ENCODE data around the gene PCGF1. TPM values are rescaled to one million over a fixed set of nuclear protein-coding genes. Genes with fewer than 3 reads are reported as not detected.
"Not testable (repeated sequence)": the region's sequence is repeated elsewhere in the genome, so short reads cannot be mapped to it uniquely, and the experiment has no call there.

PCGF1 gene
- total RNA-seq, 1 experiment from 2014 or later: 33.9 TPM

GRCh38 chr2:74499267-74499939, 8.1 kb downstream of the PCGF1 start, which contains the start of gene LBX2:
Gene LBX2 (minus strand): TSS chr2:74499603. CDS start chr2:74499537, 66 bp downstream.
- no peak for DNase-seq (ENCODE audit: low spot score)

- DNase-seq (ENCODE audit: low spot score): no peak
Observed at GRCh38 chr2:74498500-74499266, 8.8 kb downstream of the PCGF1 start.

- no peak for DNase-seq (ENCODE audit: low spot score)
Observed at GRCh38 chr2:74497777-74498499, 9.6 kb downstream of the PCGF1 start.

GRCh38 chr2:74496997-74497776, 10.3 kb downstream of the PCGF1 start:
- DNase-seq (ENCODE audit: low spot score): no peak

GRCh38 chr2:74495440-74495839, 12.1 kb downstream of the PCGF1 start:
- no peak for DNase-seq (ENCODE audit: low spot score)

- DNase-seq (ENCODE audit: low spot score): no peak
Observed at GRCh38 chr2:74493546-74493945, 13.9 kb downstream of the PCGF1 start.

- no peak for DNase-seq (ENCODE audit: low spot score)
Observed at GRCh38 chr2:74491648-74492544, 15.6 kb downstream of the PCGF1 start.

- no peak for DNase-seq (ENCODE audit: low spot score)
Observed at GRCh38 chr2:74489906-74490305, 17.6 kb downstream of the PCGF1 start.

- no peak for DNase-seq (ENCODE audit: low spot score)
Observed at GRCh38 chr2:74488643-74489481, 18.6 kb downstream of the PCGF1 start.

GRCh38 chr2:74486141-74486540, 21.4 kb downstream of the PCGF1 start:
- DNase-seq (ENCODE audit: low spot score): no peak

- DNase-seq (ENCODE audit: low spot score): not testable (repeated sequence)
Observed at GRCh38 chr2:74483675-74484164, 23.8 kb downstream of the PCGF1 start.

GRCh38 chr2:74482801-74483674, 24.5 kb downstream of the PCGF1 start, which contains the start of the genes CCDC142 and TTC31:
Gene CCDC142 (minus strand): TSS chr2:74482998. CDS start chr2:74482837, 161 bp downstream.
Gene TTC31 (plus strand): TSS chr2:74483081. CDS start chr2:74483096, 15 bp downstream.
- DNase-seq (ENCODE audit: low spot score): peak; percentile 94

GRCh38 chr2:74481961-74482800, 25.3 kb downstream of the PCGF1 start:
- no peak for DNase-seq (ENCODE audit: low spot score)

- DNase-seq (ENCODE audit: low spot score): no peak
Observed at GRCh38 chr2:74481431-74481830, 26.1 kb downstream of the PCGF1 start.

GRCh38 chr2:74474899-74475298, 32.6 kb downstream of the PCGF1 start:
- no peak for DNase-seq (ENCODE audit: low spot score)

GRCh38 chr2:74474481-74474880, 33.0 kb downstream of the PCGF1 start:
- no peak for DNase-seq (ENCODE audit: low spot score)

- no peak for DNase-seq (ENCODE audit: low spot score)
Observed at GRCh38 chr2:74472945-74473258, 34.6 kb downstream of the PCGF1 start.
